ENCODE measurements around the gene VAV3.

Gene VAV3

DNA sequence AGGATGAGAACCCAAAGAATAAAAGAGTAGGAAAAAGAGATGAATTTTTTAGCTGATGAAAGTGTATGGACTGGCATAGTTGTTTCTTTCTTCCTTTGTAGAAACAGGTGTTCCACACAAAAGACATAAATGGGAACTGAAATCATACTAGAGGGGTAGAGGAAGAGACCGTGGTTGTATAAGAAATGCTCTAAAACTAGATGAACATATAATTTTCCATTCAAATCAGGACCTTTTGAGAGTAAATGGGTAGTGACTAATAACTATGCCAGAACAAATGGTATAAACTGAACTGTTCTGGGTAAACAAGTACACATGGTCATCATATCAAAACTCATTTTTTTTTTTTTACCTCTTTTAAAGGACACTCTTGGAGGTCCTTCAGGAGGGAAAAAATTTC, 344.2 kb downstream of the VAV3 start:
- Mint-ChIP-seq H3K4me3 (no peak overlapping the region), H3K27ac (no peak overlapping the region), H3K4me1 (peaks cover 10% of the 10 kb centered on the region), H3K9me3 (peaks cover 2% of the 10 kb centered on the region), H3K27me3 (no peaks in the 10 kb centered on the region), H3K36me3 (no peaks in the 10 kb centered on the region)
- CTCF ChIA-PET: no interaction called here
- DNase-seq: no peak

DNA sequence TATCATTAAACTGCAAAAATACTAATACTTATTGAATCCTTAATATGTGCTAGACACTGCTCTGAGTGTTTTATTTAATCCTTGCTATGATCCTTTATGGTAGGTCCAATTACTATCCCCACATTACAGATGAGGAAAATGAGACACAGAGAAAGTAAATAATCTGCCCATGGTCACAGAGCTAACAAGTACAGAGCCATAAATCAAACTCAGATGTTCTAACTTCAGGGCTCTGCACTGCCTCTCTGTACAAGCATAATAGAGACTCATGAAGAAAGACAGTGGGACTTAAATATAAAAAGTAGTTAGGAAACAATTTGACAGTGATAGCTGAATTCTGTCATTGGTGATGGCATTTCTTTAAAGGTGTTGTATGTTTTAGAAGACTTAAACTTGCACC, 346.4 kb downstream of the VAV3 start:
- DNase-seq: no peak
- Mint-ChIP-seq H3K9me3 (peaks cover 2% of the 10 kb centered on the region), H3K4me1 (peaks cover 10% of the 10 kb centered on the region), H3K4me3 (no peak overlapping the region), H3K27me3 (no peaks in the 10 kb centered on the region), H3K36me3 (no peaks in the 10 kb centered on the region), H3K27ac (no peak overlapping the region)
- CTCF ChIA-PET: no interaction called here

DNA sequence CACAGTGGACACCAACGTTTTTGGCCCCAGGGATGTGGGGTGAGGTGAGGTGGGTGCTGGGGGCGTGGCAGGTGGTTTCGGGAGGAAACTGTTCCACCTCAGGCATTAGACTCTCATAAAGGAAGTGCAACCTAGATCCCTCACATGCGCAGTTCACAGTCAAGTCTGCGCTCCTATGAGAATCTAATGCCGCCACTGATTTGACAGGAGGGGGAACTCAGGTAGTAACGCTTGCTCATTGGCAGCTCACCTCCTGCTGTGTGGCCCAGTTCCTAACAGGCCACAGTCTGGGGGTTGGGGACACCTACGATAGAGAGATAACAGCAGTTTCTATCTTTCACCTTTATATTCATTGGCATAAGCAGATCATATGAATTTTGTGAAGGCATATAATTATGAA, 347.1 kb downstream of the VAV3 start:
- CTCF ChIA-PET: no interaction called here
- Mint-ChIP-seq H3K4me1 (peaks cover 6% of the 10 kb centered on the region), H3K27me3 (no peaks in the 10 kb centered on the region), H3K36me3 (no peaks in the 10 kb centered on the region), H3K9me3 (peaks cover 2% of the 10 kb centered on the region), H3K4me3 (no peak overlapping the region), H3K27ac (no peak overlapping the region)
- no peak for DNase-seq

DNA sequence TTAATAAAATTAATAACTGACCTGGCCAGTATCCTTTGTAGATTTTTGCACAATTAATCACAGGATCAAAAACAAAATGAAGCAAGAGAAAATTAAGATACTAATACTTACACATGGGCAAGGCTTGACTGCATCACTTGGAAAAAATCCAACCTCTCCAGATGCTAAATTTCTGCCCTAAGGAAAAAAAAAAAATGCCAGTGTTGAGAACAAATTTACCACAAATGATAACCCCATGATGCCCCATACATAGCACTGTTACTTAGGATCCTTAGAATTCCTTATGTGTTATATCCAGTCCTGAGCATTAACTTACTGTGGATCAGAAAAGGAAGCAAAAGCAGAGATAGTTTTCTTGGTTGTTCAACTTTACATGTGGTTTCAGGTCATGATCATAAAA, 347.5 kb downstream of the VAV3 start:
- DNase-seq: no peak
- H3K27ac Mint-ChIP-seq: no peak overlapping the region
- no peaks in the 10 kb centered on the region for H3K36me3 Mint-ChIP-seq
- CTCF ChIA-PET: no interaction called here
- H3K4me3 Mint-ChIP-seq: no peak overlapping the region
- H3K9me3 Mint-ChIP-seq: peaks cover 2% of the 10 kb centered on the region
- no peaks in the 10 kb centered on the region for H3K27me3 Mint-ChIP-seq
- peaks cover 2% of the 10 kb centered on the region for H3K4me1 Mint-ChIP-seq

DNA sequence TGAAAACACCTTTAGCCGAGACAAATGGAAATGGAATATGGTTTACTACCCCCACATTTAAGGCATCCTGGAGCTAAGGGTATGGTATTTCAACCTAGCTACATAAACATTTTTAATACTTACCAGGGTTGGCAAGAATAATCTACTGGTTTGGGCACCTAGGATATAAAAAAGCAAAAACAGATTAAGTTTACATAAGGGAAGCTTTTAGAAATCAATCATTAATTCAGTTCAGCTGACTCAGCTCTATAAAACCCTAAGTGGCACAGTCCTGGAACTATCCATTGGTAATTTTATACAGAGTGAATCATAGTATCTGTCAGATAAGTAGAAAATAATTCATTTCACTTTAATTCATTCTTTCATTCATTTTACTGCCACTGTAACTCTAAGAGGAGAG, 355.2 kb downstream of the VAV3 start:
- no peaks in the 10 kb centered on the region for H3K4me1 Mint-ChIP-seq
- H3K27ac Mint-ChIP-seq: no peak overlapping the region
- no peaks in the 10 kb centered on the region for H3K27me3 Mint-ChIP-seq
- CTCF ChIA-PET: interaction anchor here (0.9 kb wide), 1 partner anchor 53 kb away, joined by 3 read pairs; no protein-coding TSS in a partner anchor
- H3K36me3 Mint-ChIP-seq: no peaks in the 10 kb centered on the region
- no peak for DNase-seq
- H3K4me3 Mint-ChIP-seq: no peak overlapping the region
- no peaks in the 10 kb centered on the region for H3K9me3 Mint-ChIP-seq

DNA sequence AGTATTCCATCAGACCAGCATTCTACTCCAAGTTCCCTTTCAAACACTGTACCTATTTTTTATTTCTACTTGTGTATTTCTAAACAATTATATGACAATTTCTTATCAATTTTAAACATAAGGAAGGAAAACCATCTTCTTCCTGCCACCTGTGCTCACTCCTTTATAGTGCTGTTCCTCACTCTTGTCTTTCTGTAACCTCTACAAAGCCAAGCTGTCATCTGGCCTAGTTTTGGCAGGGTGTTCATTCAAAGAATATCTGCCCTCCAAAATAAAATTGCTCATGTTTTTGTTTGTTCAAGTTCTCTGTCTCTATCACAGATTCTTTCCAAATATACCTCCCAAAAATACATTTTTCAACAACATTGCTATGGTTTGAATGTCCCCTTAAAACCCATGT, 360.2 kb downstream of the VAV3 start:
- CTCF ChIA-PET: no interaction called here
- DNase-seq: no peak
- Mint-ChIP-seq H3K27me3 (no peaks in the 10 kb centered on the region), H3K36me3 (no peaks in the 10 kb centered on the region), H3K4me1 (no peaks in the 10 kb centered on the region), H3K9me3 (no peaks in the 10 kb centered on the region), H3K4me3 (no peak overlapping the region), H3K27ac (no peak overlapping the region)

DNA sequence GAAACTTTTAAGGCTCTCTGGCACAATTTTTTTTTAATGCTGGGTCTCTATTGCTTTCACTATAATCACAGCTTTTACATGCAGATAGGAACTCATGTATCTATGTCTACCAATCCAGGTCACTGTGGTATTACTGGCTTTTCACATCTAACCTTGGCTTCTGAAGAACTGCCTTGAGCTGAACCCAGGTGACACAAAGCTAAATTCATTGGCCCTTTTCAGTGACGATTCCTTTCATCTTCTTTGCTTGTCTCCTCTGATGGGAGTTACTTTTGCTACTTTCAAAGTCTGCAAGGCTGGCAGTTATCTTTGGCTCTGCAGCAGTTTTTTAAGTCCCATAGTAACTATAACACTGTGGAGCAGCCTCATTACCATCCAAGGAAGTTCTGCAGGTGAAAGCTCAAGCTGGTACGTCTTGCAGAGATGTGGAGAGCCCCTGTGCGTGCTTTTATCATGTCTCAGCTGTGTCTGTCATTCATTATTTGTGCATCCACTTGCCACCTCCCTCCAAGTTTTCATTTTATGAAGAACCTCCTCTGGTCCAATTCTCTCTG, 364.3 kb downstream of the VAV3 start:
- Mint-ChIP-seq H3K4me1 (no peaks in the 10 kb centered on the region), H3K36me3 (no peaks in the 10 kb centered on the region), H3K4me3 (no peak overlapping the region), H3K9me3 (no peaks in the 10 kb centered on the region), H3K27me3 (no peaks in the 10 kb centered on the region), H3K27ac (no peak overlapping the region)
- CTCF ChIA-PET: no interaction called here
- no peak for DNase-seq

DNA sequence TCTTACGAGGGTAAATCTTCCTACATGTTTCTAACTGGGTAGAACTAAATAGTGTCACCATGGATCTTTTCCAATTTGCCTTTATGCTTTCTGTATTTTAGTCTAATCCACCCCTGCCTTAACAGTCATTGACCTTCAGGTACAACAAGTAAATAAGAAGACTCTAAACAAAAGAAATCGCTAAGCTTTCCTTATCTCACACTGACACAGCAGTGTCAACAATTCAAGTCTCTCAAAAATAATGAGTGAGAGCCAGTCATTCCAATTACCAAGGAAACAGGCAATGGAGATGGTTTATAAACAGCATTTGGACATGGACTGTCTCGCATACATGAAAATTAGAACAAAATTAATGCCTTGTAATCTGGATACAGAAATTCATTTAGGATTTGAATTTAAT, 365.8 kb downstream of the VAV3 start:
- Mint-ChIP-seq H3K4me3 (no peak overlapping the region), H3K27me3 (no peaks in the 10 kb centered on the region), H3K9me3 (no peaks in the 10 kb centered on the region), H3K4me1 (no peaks in the 10 kb centered on the region), H3K27ac (no peak overlapping the region), H3K36me3 (no peaks in the 10 kb centered on the region)
- CTCF ChIA-PET: no interaction called here
- DNase-seq: no peak

DNA sequence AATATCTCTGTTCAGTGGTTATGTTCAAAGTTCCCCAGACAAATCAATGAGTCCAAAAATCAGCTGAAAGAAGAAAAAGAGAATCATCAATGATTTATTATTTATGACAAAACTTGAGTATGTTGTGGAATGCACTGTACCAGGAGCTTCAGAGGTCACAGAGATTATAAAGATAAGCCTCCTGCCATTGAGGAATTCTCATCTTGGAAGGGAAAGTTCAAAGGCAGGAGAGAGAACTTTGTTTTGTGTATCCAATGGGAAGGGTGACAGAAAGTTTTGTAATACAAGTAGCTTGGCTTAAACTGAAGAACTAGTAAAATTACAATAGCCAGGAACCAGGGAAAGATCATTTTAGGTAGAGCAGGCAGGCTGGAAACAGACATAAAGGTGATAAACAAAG, 367.7 kb downstream of the VAV3 start:
- H3K4me3 Mint-ChIP-seq: no peak overlapping the region
- CTCF ChIA-PET: no interaction called here
- peaks cover 7% of the 10 kb centered on the region for H3K4me1 Mint-ChIP-seq
- H3K9me3 Mint-ChIP-seq: no peaks in the 10 kb centered on the region
- no peak overlapping the region for H3K27ac Mint-ChIP-seq
- no peaks in the 10 kb centered on the region for H3K36me3 Mint-ChIP-seq
- DNase-seq: no peak
- no peaks in the 10 kb centered on the region for H3K27me3 Mint-ChIP-seq

DNA sequence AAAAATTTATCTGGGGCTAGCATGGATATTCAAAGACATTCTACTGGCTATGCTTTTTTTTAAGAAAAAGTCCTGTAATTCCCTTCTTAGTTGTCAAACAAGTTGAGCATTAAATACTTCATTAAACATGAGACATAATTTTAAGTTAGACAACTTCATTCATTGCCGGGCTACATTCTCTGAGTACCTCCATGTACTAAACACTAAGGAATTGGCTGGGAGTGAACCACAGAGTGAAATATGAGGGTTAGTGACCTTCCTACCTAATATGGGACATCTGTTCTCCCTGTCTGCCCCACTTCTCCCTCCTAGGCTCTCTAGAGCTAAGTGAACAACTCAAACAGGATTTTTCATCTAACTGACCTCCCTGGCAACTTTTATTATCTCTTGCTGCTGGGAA, 370.4 kb downstream of the VAV3 start:
- H3K27ac Mint-ChIP-seq: no peak overlapping the region
- no peaks in the 10 kb centered on the region for H3K36me3 Mint-ChIP-seq
- DNase-seq: no peak
- CTCF ChIA-PET: no interaction called here
- no peak overlapping the region for H3K4me3 Mint-ChIP-seq
- H3K4me1 Mint-ChIP-seq: peaks cover 7% of the 10 kb centered on the region
- no peaks in the 10 kb centered on the region for H3K9me3 Mint-ChIP-seq
- no peaks in the 10 kb centered on the region for H3K27me3 Mint-ChIP-seq

DNA sequence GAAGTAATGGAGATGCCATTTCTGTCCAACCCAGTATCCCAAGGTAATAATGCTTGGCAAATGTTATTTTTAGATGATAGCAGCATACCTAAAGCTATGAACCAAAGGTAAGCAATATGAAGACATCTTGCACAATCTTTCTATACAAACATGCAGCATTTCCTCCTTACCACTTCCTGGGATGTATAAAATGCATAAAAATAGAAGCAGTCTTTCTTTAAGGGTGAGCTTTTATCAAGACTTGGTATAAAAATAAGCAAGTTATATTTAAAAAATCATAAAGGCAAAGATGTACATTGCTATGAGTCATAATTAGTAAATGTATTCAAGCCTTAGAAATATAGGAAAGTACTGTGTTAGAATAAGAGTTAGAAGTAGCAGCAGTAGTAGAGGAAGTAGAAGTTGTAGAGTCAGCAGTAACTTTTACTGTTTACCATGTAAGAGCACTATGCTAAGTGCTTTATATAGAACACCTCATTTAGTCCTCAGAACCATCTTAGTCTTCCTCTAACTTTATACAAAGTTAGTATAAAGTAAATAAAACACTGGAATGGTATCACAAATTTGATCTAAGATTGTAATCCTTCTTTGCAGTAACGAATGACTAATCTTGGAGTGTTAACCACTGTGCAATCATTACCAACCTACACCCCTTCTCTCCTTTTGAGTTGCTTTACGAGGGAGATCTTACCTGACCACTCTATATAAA, 371.3 kb downstream of the VAV3 start:
- no peak for DNase-seq
- Mint-ChIP-seq H3K4me3 (no peak overlapping the region), H3K36me3 (no peaks in the 10 kb centered on the region), H3K9me3 (no peaks in the 10 kb centered on the region), H3K4me1 (peaks cover 7% of the 10 kb centered on the region), H3K27me3 (no peaks in the 10 kb centered on the region), H3K27ac (no peak overlapping the region)
- CTCF ChIA-PET: no interaction called here

DNA sequence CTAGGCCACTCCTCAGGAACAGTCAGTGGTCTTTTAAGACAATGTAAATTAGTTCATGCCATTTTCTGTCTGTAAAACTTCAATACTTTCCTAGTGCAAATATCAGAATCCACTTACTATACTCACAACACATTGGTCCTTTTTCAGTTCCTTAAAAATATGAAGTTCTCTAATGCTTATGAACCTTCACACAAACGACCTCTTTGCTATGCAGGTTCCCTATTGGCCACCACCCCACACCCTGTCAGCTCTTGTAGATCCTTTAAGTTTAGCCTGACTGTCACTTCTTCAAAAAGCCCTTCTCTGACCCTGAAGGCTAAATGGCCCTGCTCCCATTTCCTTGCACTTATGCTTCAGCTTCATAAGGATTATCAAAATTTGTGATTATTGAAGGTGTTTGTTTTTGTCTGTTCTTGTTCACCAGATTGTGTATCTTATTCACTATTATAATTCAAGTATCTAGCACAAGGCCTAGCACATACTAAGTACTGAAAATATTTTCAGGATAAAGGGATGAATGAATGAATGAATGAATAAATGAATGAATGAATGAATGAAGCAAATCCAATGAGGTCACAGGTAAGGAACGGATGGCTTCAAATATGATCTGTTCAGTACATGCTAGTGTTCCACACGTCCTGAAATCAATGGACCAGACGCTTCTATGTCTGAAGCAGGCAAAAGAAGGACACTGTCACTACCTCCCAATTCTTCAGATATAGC, 373.9 kb downstream of the VAV3 start:
- Mint-ChIP-seq H3K4me1 (peaks cover 7% of the 10 kb centered on the region), H3K9me3 (no peaks in the 10 kb centered on the region), H3K27me3 (no peaks in the 10 kb centered on the region), H3K36me3 (no peaks in the 10 kb centered on the region), H3K27ac (no peak overlapping the region), H3K4me3 (no peak overlapping the region)
- no peak for DNase-seq
- CTCF ChIA-PET: no interaction called here

DNA sequence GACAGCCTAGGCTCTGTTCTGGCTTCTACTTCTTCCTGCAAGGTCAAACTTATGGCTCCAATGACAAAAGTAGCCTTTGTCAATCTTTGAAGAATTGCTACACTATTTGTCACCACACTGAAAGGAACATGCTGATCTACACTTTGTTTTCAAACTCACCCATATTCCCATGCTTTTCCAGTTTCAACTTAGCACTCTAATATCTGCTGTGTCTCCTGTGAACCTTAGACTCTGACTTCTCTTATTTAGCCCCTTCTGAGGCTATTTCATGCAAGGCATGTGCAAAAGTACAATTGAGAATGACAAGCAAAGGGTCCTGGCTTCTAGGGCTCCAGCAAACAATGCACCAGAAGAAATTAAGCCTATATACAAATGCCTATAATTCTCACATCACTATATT, 374.9 kb downstream of the VAV3 start:
- no peaks in the 10 kb centered on the region for H3K27me3 Mint-ChIP-seq
- H3K36me3 Mint-ChIP-seq: no peaks in the 10 kb centered on the region
- no peak overlapping the region for H3K4me3 Mint-ChIP-seq
- H3K4me1 Mint-ChIP-seq: peaks cover 7% of the 10 kb centered on the region
- CTCF ChIA-PET: no interaction called here
- H3K9me3 Mint-ChIP-seq: no peaks in the 10 kb centered on the region
- no peak for DNase-seq
- H3K27ac Mint-ChIP-seq: no peak overlapping the region

DNA sequence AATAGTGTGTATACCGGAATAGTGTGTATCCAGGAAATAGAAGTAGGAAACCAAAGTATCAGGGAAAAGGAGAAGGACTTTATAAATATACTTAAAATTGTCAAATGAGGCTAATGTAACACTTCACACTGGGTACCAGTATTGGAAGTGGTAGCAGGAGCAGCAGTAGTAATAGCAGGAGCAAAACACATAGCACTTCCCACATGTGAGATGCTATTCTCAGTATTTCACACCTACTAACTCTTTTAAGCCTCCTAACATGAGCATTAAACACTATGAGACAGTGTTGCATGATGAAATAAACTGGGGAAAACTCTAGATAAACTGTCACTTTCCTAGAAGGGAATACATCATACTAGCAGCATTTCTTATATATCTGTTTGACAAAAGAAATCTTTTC, 376.7 kb downstream of the VAV3 start:
- Mint-ChIP-seq H3K27me3 (no peaks in the 10 kb centered on the region), H3K9me3 (no peaks in the 10 kb centered on the region)
- DNase-seq: no peak

DNA sequence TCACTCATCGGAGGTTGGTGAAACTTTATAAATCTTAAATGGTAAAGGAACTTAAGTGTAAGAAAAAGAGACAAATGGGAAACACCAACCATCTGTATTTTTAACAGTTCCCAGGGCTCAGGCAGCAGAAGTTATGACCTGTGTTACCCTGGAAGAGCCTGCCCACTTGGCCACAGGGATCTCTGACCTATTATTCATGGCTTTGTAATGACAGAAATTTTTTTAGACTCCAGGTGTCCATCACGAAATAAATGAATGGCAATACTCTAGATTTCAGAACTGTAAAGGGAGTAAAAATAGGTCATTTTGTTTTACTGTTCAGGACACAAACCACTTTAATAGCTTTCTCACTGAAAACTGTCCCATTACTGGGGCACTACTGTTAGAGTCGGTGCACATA, 389.8 kb downstream of the VAV3 start:
- CTCF ChIA-PET: no interaction called here
- Mint-ChIP-seq H3K4me3 (no peak overlapping the region), H3K36me3 (no peaks in the 10 kb centered on the region), H3K27ac (no peak overlapping the region), H3K9me3 (no peaks in the 10 kb centered on the region), H3K4me1 (no peaks in the 10 kb centered on the region), H3K27me3 (no peaks in the 10 kb centered on the region)
- no peak for DNase-seq

More for the DNA sequence above, 376.7 kb downstream of the VAV3 start:
- CTCF ChIA-PET: no interaction called here
- H3K27ac Mint-ChIP-seq: no peak overlapping the region
- no peak overlapping the region for H3K4me3 Mint-ChIP-seq
- H3K36me3 Mint-ChIP-seq: no peaks in the 10 kb centered on the region
- peaks cover under 1% of the 10 kb centered on the region for H3K4me1 Mint-ChIP-seq
